Endothelial cell of coronary artery (primary cell): Measurements from ENCODE around the gene HSPA12A. TPM values are rescaled to one million over a fixed set of nuclear protein-coding genes. Genes with fewer than 3 reads are reported as not detected.

Source experiments
- total RNA-seq: library from RNA; depleted of rRNA; stranded (reverse); fragments of >200 nt; gene quantifications from 2 replicates; pipeline ENCODE4 v1.2.3, GENCODE V29; 2014

The HSPA12A gene, protein sequence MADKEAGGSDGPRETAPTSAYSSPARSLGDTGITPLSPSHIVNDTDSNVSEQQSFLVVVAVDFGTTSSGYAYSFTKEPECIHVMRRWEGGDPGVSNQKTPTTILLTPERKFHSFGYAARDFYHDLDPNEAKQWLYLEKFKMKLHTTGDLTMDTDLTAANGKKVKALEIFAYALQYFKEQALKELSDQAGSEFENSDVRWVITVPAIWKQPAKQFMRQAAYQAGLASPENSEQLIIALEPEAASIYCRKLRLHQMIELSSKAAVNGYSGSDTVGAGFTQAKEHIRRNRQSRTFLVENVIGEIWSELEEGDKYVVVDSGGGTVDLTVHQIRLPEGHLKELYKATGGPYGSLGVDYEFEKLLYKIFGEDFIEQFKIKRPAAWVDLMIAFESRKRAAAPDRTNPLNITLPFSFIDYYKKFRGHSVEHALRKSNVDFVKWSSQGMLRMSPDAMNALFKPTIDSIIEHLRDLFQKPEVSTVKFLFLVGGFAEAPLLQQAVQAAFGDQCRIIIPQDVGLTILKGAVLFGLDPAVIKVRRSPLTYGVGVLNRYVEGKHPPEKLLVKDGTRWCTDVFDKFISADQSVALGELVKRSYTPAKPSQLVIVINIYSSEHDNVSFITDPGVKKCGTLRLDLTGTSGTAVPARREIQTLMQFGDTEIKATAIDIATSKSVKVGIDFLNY
- 0.28 and 0.45 TPM in 2 replicates for total RNA-seq

DNA sequence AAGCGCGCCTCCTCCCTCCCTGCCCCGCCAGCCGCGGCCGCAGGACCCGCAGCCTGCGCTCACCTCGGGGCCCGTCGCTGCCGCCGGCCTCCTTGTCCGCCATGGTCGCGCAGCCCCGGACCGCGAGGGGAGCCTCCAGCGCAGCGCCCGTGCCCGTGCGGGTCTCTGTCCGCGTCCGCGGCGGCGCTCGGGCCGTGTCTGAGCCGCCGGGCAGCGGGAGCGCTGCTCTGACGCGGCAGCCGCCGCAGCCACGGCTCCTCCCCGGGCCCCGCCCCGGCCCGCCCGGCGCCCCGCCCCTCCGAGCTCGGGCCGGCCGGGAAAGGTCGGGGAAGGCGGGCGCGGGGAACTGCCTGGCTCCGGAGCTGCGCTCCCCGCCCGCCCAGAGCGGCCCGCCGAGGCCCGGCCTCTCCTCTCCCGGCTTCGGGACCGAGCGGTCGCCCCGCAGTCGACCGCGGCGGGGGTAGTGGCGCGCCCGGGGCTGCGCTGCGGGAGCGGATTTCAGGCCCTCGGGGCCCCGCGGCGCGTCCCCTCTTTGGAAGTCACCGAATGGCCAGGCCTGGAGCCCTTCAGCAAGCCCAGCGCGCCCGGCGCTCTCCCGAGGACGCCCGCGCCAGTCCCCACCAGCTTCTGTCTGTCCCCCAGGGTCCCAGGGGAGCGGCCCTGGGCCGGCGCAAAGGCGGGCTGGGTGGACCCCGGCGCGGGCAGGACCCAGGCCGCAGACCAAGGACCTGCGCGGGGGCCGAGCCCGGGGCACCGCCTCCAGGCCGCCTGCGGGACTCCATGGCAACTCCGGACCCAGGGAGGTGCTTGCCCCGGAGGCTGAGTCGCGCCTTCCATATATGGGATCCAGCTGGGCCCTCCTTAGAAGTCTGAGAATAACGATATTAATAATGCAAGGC is at the start of gene HSPA12A:
HSPA12A (minus strand) TSS at position 200 of the 899 bp plus-strand sequence; CDS start at position 103, 97 bp downstream.

Other genes starting within 250 kb of the HSPA12A start
- gene PNLIP, start 196.6 kb downstream of the HSPA12A start, total RNA-seq, result not detected in 2 replicates
- not detected in 2 replicates for gene PNLIPRP1, start 151.6 kb downstream of the HSPA12A start, total RNA-seq
- gene PNLIPRP2, start 121.6 kb downstream of the HSPA12A start, total RNA-seq, result not detected in 2 replicates
- gene ENO4, start 106.9 kb upstream of the HSPA12A start, total RNA-seq, result under 0.01 and 0.28 TPM in 2 replicates